K562 (cell line): ENCODE measurements around the gene CDC37. TPM values are rescaled to one million over a fixed set of nuclear protein-coding genes. Genes with fewer than 3 reads are reported as not detected.

Experiments used
- ATAC-seq: fragments of 200-7000 bp; cut with Tn5 transposase; 3 replicates; pipeline ENCODE4 v1.9.1; 2020; ENCODE audit warnings: moderate library complexity
- BruUV-seq: library from RNA; stranded (reverse); fragments of 400-500 nt; replicated peaks from 2 replicates; lab custom pipeline; 2021; lab: Mats Ljungman, UMichigan
- CTCF ChIA-PET: fragments of 300-600 bp; formaldehyde crosslinking; extraction: SDS; loops from one replicate; lab custom pipeline; 2021; ENCODE audit warnings: low intra/inter-chr PET ratio; lab: Yijun Ruan, JAX
- POLR2A ChIA-PET: fragments of 300-600, 350-650 bp; sonication (Branson Sonifier 250); formaldehyde crosslinking; extraction: SDS; loops from one replicate; lab custom pipeline; 2021; ENCODE audit warnings: antibody characterized with exemption, inconsistent platforms; lab: Yijun Ruan, JAX
- DNase-seq, 4 experiments: peaks; one replicate each; pipeline versions ENCODE4 v3.0.0 to v3.0.0-alpha.2; 2011 to 2018; ENCODE audit warnings: low spot score in 3 of 4, mixed read lengths in 3 of 4; ENCODE audit errors: extremely low read depth in 1 of 4
- FAIRE-seq: peaks from 2 replicates; lab custom pipeline; 2011; peaks lifted over from hg19 to GRCh38; lab: Jason Lieb, UNC
- H2AFZ ChIP-seq: 2 replicates; pipeline ENCODE4 v1.6.0; 2011; ENCODE audit warnings: low read depth, low read length, control low read depth, inconsistent platforms
- H3K27ac ChIP-seq: fragments of 200-600 bp; 3 replicates; pipeline ENCODE4 v1.8.0; 2011; ENCODE audit warnings: low read depth, mild to moderate bottlenecking, control low read depth, inconsistent platforms, low read length, moderate library complexity, mixed read lengths; ENCODE audit errors: extremely low read depth
- H3K27me3 ChIP-seq, 2 experiments: fragments of 300-600 bp in 1 of 2; 2 replicates in 1 of 2; 3 replicates in 1 of 2; pipeline versions ENCODE4 v1.6.0 to v1.8.0; 2011; ENCODE audit warnings: inconsistent platforms in 2 of 2, low read length in 2 of 2, mild to moderate bottlenecking in 1 of 2, mixed read lengths in 1 of 2, moderate library complexity in 1 of 2; ENCODE audit not compliant: control insufficient read depth in 2 of 2, insufficient read depth in 2 of 2
- H3K36me3 ChIP-seq: fragments of 300-600 bp; 3 replicates; pipeline ENCODE4 v1.8.0; 2011; ENCODE audit warnings: mild to moderate bottlenecking, low read length, inconsistent platforms; ENCODE audit not compliant: control insufficient read depth, insufficient read depth
- H3K4me1 ChIP-seq, 2 experiments: fragments of 200-600 bp in 1 of 2; replicated peaks in 1 of 2; 2 replicates in 1 of 2; 3 replicates in 1 of 2; pipeline versions ENCODE4 v1.5.1 to v1.8.0; 2011; ENCODE audit warnings: inconsistent platforms in 2 of 2, low read length in 2 of 2, mild to moderate bottlenecking in 1 of 2, mixed read lengths in 1 of 2, moderate library complexity in 1 of 2; ENCODE audit not compliant: control insufficient read depth in 2 of 2, insufficient read depth in 2 of 2
- H3K4me2 ChIP-seq: 2 replicates; pipeline ENCODE4 v1.6.1; 2011; ENCODE audit warnings: low read length, control low read depth, inconsistent platforms, mixed read lengths; ENCODE audit not compliant: insufficient read depth
- H3K4me3 ChIP-seq: fragments of 200-600 bp; sonication (generic), shearing (Covaris generic); 2 replicates; pipeline ENCODE4 v1.5.1; 2016; ENCODE audit warnings: control low read depth, inconsistent platforms
- H3K79me2 ChIP-seq: fragments of 200-600 bp; 3 replicates; pipeline ENCODE4 v1.8.0; 2011; ENCODE audit warnings: low read length, inconsistent platforms; ENCODE audit not compliant: control insufficient read depth, insufficient read depth
- H3K9ac ChIP-seq, 2 experiments: 2 replicates each; pipeline versions ENCODE4 v1.6.0 to v1.6.1; 2011; ENCODE audit warnings: low read depth in 2 of 2, low read length in 2 of 2, control low read depth in 1 of 2, inconsistent platforms in 1 of 2, mild to moderate bottlenecking in 1 of 2, mixed read lengths in 1 of 2; ENCODE audit not compliant: insufficient read depth in 1 of 2
- H3K9me1 ChIP-seq: one replicate; pipeline ENCODE4 v1.6.0; 2011; ENCODE audit warnings: inconsistent platforms, mild to moderate bottlenecking, low read length, moderate library complexity; ENCODE audit not compliant: control insufficient read depth, insufficient read depth
- H3K9me3 ChIP-seq: replicated peaks from 2 replicates; pipeline ENCODE4 v1.5.1; 2011; ENCODE audit warnings: low read depth, low read length, inconsistent platforms; ENCODE audit not compliant: control insufficient read depth, insufficient read depth
- H4K20me1 ChIP-seq: replicated peaks from 2 replicates; pipeline ENCODE4 v1.6.1; 2011; ENCODE audit warnings: low read length, inconsistent platforms, mixed read lengths; ENCODE audit not compliant: control insufficient read depth, insufficient read depth
- ARID2 ChIP-seq: fragments of 450-650 bp; IDR thresholded peaks from 2 replicates; pipeline ENCODE4 v1.6.1; 2017; ENCODE audit warnings: antibody characterized with exemption, mild to moderate bottlenecking
- BRF1 ChIP-seq: IDR thresholded peaks from 3 replicates; pipeline ENCODE4 v1.6.1; 2011; ENCODE audit warnings: borderline replicate concordance, mild to moderate bottlenecking; ENCODE audit not compliant: insufficient read length; ENCODE audit errors: extremely low read depth
- FOXK2 ChIP-seq, 2 experiments: fragments of 450-650 bp; IDR thresholded peaks in 1 of 2; conservative IDR thresholded peaks in 1 of 2; 2 replicates each; pipeline ENCODE4 v1.6.1; 2016; ENCODE audit warnings: low read depth in 2 of 2, mild to moderate bottlenecking in 1 of 2
- NCOA2 ChIP-seq, 2 experiments: fragments of 450-650 bp; IDR thresholded peaks; 2 replicates each; pipeline ENCODE4 v1.6.1; 2018; ENCODE audit warnings: mild to moderate bottlenecking in 2 of 2, moderate library complexity in 1 of 2; ENCODE audit not compliant: partially characterized antibody in 2 of 2
- NFE2 ChIP-seq: IDR thresholded peaks from 2 replicates; pipeline ENCODE4 v1.6.1; 2014; ENCODE audit warnings: antibody characterized with exemption, low read depth
- NUFIP1 ChIP-seq: fragments of 450-650 bp; IDR thresholded peaks from 2 replicates; pipeline ENCODE4 v1.6.1; 2018; ENCODE audit not compliant: partially characterized antibody
- PHF21A ChIP-seq: fragments of 450-650 bp; IDR thresholded peaks from 2 replicates; pipeline ENCODE4 v1.6.1; 2017; ENCODE audit warnings: low read depth, borderline replicate concordance
- POLR2H ChIP-seq: IDR thresholded peaks from 2 replicates; pipeline ENCODE4 v1.6.1; 2016; ENCODE audit warnings: missing genetic modification characterization, low read depth, mild to moderate bottlenecking, control low read depth, missing compliant biosample characterization, moderate library complexity
- TAF1 ChIP-seq: IDR thresholded peaks from 2 replicates; pipeline ENCODE4 v1.6.1; 2011; ENCODE audit warnings: mild to moderate bottlenecking, low read length, moderate library complexity; ENCODE audit not compliant: insufficient read depth, control insufficient read depth, severe bottlenecking; ENCODE audit errors: extremely low read depth
- TOE1 ChIP-seq, 2 experiments: fragments of 450-650 bp in 1 of 2; sonication (generic) in 1 of 2; formaldehyde crosslinking in 1 of 2; IDR thresholded peaks; 2 replicates each; pipeline versions ENCODE4 v1.7.1 to v1.8.0; 2016 to 2022; ENCODE audit warnings: borderline replicate concordance in 2 of 2, mild to moderate bottlenecking in 2 of 2, antibody characterized with exemption in 1 of 2, inconsistent platforms in 1 of 2, low read depth in 1 of 2, missing genetic modification reagents in 1 of 2, moderate library complexity in 1 of 2
- ZNF57 ChIP-seq: fragments of 450-650 bp; formaldehyde crosslinking; IDR thresholded peaks from 2 replicates; pipeline ENCODE4 v1.4.0; 2020; ENCODE audit warnings: mild to moderate bottlenecking, moderate library complexity
- WGBS: fragments of 100-300 bp; shearing (Covaris generic); methylation state at CpG from one replicate; pipeline ENCODE4 v1.1.6; 2016; ENCODE audit warnings: low coverage, mixed read lengths; ENCODE audit not compliant: insufficient coverage; ENCODE audit errors: missing lambda C conversion rate; 5-methylcytosine and 5-hydroxymethylcytosine counted together
- in situ Hi-C: fragments of 300-500 bp; cut with MboI; formaldehyde crosslinking; loops from 4 replicates; pipeline ENCODE4 v1.15.0; 2018; ENCODE audit warnings: inconsistent platforms, mixed read lengths
- intact Hi-C: fragments of 100-400 bp; cut with micrococcal nuclease; formaldehyde crosslinking; loops from 2 replicates; pipeline ENCODE4 v1.14.2; 2022
- polyA plus RNA-seq, 8 experiments: library from polyadenylated mRNA; depleted of rRNA in 4 of 8; stranded (reverse) in 5 of 8; unstranded in 3 of 8; fragments of >200 nt; fragmentation: Nextera tagmentation in 2 of 8; fragmentation: Illumina TruSeq in 1 of 8; extraction: Ambion mirVana in 2 of 8; extraction: Trizol in 1 of 8; gene quantifications; 2 replicates each; pipeline versions ENCODE4 v1.2.1 to v1.2.3, GENCODE V29; 2011 to 2014; ENCODE audit warnings: inconsistent platforms in 1 of 8, missing spikeins in 1 of 8
- total RNA-seq, 7 experiments: library from RNA; depleted of rRNA in 6 of 7; stranded (reverse); fragments of >200 nt in 6 of 7; fragmentation: Illumina TruSeq in 2 of 7; extraction: Trizol in 2 of 7; gene quantifications; 2 replicates each; pipeline versions ENCODE4 v1.2.1 to v1.2.3, GENCODE V29; 2011 to 2021; ENCODE audit warnings: low replicate concordance in 1 of 7
- TF ChIP-seq, protein P1 (sequence below), 2 experiments: fragments of 450-650 bp in 1 of 2; sonication (generic) in 1 of 2; formaldehyde crosslinking in 1 of 2; IDR thresholded peaks in 1 of 2; conservative IDR thresholded peaks in 1 of 2; 2 replicates each; pipeline versions ENCODE4 v1.6.1 to v1.8.1; 2016 to 2023; ENCODE audit warnings: mild to moderate bottlenecking in 2 of 2, moderate library complexity in 2 of 2, inconsistent platforms in 1 of 2, missing genetic modification reagents in 1 of 2
- TF ChIP-seq, protein P2 (sequence below), 2 experiments: fragments of 200-800 bp in 1 of 2; sonication (Bioruptor generic) in 1 of 2; sonication (generic) in 1 of 2; formaldehyde crosslinking in 1 of 2; IDR thresholded peaks in 1 of 2; conservative IDR thresholded peaks in 1 of 2; 2 replicates each; pipeline versions ENCODE4 v1.5.0 to v1.6.1; 2016 to 2020; ENCODE audit warnings: missing compliant biosample characterization in 1 of 2, missing genetic modification characterization in 1 of 2, missing genetic modification reagents in 1 of 2

The CDC37 gene
- total and polyA plus RNA-seq, 9 of the 15 experiments (the other 6 are each of a cell fraction or from before 2014, with no cell fraction given): 6.6 to 538 (median 227) TPM

DNA sequence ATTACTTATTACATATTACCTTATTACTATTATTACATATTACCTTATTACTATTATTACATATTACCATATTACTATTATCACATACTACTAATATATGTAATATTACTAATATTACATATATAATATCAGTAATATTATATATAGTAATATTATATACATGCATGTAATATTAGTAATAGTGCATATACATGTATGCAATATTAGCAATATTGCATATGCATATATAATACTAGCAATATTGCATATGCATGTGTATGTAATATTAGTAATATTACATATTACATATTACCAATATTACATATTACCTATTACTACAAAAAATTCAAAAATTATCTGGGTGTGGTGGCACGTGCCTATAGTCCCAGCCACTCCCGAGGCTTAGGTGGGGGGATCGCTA is 39.4 kb upstream of the CDC37 start:
- peaks cover 0 to 5% of the 10 kb centered on the region in 2 experiments; a peak in 2 of 5 replicates for H3K4me1 ChIP-seq
- no TSS peak for BruUV-seq
- no peak for DNase-seq
- no peak for TF ChIP-seq TOE1 (IDR thresholded peaks at IDR 0.05; ENCODE audit: borderline replicate concordance)
- TF ChIP-seq TOE1 (CRISPR knock-in tag; IDR thresholded peaks at IDR 0.05; ENCODE audit: borderline replicate concordance, low read depth): no peak
- peak; percentile 30 for TF ChIP-seq NUFIP1
- TF ChIP-seq NCOA2 (IDR thresholded peaks at IDR 0.05; ENCODE audit: partially characterized antibody in 2 of 2): peak in 1 of 2 experiments; percentile 99
- no peak for TF ChIP-seq NFE2
- TF ChIP-seq, protein P1, sequence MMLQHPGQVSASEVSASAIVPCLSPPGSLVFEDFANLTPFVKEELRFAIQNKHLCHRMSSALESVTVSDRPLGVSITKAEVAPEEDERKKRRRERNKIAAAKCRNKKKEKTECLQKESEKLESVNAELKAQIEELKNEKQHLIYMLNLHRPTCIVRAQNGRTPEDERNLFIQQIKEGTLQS (IDR thresholded peaks at IDR 0.05): peak; percentile 26; the same call in 1 of the 2 replicates
- TF ChIP-seq, protein P1 (CRISPR knock-in tag; conservative IDR thresholded peaks at IDR 0.05): no peak
- no peak for TF ChIP-seq ZNF57 (CRISPR knock-in tag)
- TF ChIP-seq BRF1: no peak
- TF ChIP-seq PHF21A: 0 out of 2 replicates have a peak, but pooled peaks have one; percentile 14
- TF ChIP-seq POLR2H (tag): no peak
- no peak for TF ChIP-seq TAF1
- TF ChIP-seq FOXK2 (conservative IDR thresholded peaks at IDR 0.05 in 1 of 2, IDR thresholded peaks at IDR 0.05 in 1 of 2; ENCODE audit: low read depth in 2 of 2): no peak
- TF ChIP-seq, protein P2, sequence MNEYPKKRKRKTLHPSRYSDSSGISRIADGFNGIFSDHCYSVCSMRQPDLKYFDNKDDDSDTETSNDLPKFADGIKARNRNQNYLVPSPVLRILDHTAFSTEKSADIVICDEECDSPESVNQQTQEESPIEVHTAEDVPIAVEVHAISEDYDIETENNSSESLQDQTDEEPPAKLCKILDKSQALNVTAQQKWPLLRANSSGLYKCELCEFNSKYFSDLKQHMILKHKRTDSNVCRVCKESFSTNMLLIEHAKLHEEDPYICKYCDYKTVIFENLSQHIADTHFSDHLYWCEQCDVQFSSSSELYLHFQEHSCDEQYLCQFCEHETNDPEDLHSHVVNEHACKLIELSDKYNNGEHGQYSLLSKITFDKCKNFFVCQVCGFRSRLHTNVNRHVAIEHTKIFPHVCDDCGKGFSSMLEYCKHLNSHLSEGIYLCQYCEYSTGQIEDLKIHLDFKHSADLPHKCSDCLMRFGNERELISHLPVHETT (CRISPR knock-in tag; conservative IDR thresholded peaks at IDR 0.05 in 1 of 2, IDR thresholded peaks at IDR 0.05 in 1 of 2): peak in 1 of 2 experiments; percentile 45; a peak in 1 of 4 replicates
- no peak for TF ChIP-seq ARID2
- no peaks in the 10 kb centered on the region for H3K9me3 ChIP-seq
- H4K20me1 ChIP-seq: no peaks in the 10 kb centered on the region
- 94% methylated on average over 3 of the region's 3 CpGs for WGBS
- peaks cover 46% of the 10 kb centered on the region for H3K79me2 ChIP-seq
- CTCF ChIA-PET: no interaction called here
- no peak overlapping the region; a peak in 1 of 4 replicates for H3K9ac ChIP-seq
- no peak overlapping the region for H2AFZ ChIP-seq
- POLR2A ChIA-PET: interaction anchor here (0.8 kb wide), 1 partner anchor 11 kb away, joined by 4 read pairs; no protein-coding TSS in a partner anchor
- H3K4me2 ChIP-seq: no peak overlapping the region
- FAIRE-seq: no peak
- no peaks in the 10 kb centered on the region for H3K27me3 ChIP-seq
- H3K27ac ChIP-seq: no peak overlapping the region
- no peak overlapping the region for H3K4me3 ChIP-seq
- no peak for ATAC-seq
- intact Hi-C loops (no loop called here), in situ Hi-C loops (no loop called here)
- peaks cover 24% of the 10 kb centered on the region; the same call in 1 of the 3 replicates for H3K36me3 ChIP-seq
- no peaks in the 10 kb centered on the region for H3K9me1 ChIP-seq
